H1 (cell line): ENCODE data around the gene DAPK1. TPM values are rescaled to one million over a fixed set of nuclear protein-coding genes. Genes with fewer than 3 reads are reported as not detected.

ENCODE experiments used
- CTCF ChIA-PET: fragments of 300-600 bp; sonication (Branson Sonifier 250); formaldehyde crosslinking; loops from one replicate; lab custom pipeline; 2021; ENCODE audit not compliant: partially characterized antibody; lab: Charles Lee
- POLR2A ChIA-PET: fragments of 300-600 bp; sonication (Branson Sonifier 250); formaldehyde crosslinking; loops from one replicate; lab custom pipeline; 2021; ENCODE audit warnings: inconsistent platforms; ENCODE audit not compliant: partially characterized antibody; lab: Charles Lee
- DNase-seq, 2 experiments: peaks; one replicate each; pipeline versions ENCODE4 v3.0.0 to v3.0.0-alpha.2; 2010 to 2022; ENCODE audit warnings: low spot score in 2 of 2, low read depth in 1 of 2, mixed read lengths in 1 of 2
- FAIRE-seq: peaks from 2 replicates; lab custom pipeline; 2011; peaks lifted over from hg19 to GRCh38; lab: Jason Lieb, UNC
- H2AFZ ChIP-seq: 2 replicates; pipeline ENCODE4 v1.8.1; 2012; ENCODE audit warnings: low read length, inconsistent platforms
- H2AK5ac ChIP-seq: 2 replicates; pipeline ENCODE4 v1.6.1; 2013; ENCODE audit warnings: low read depth, low read length
- H2BK120ac ChIP-seq: replicated peaks from 2 replicates; pipeline ENCODE3; 2013; ENCODE audit warnings: low read depth, low read length, inconsistent platforms
- H2BK12ac ChIP-seq: 2 replicates; pipeline ENCODE4 v1.6.1; 2013; ENCODE audit warnings: low read depth, low read length
- H2BK15ac ChIP-seq: 2 replicates; pipeline ENCODE4 v1.6.1; 2013; ENCODE audit warnings: low read length
- H2BK20ac ChIP-seq: 2 replicates; pipeline ENCODE4 v1.6.1; 2013; ENCODE audit warnings: low read length
- H2BK5ac ChIP-seq: 2 replicates; pipeline ENCODE4 v1.6.1; 2013; ENCODE audit warnings: low read depth, low read length
- H3K14ac ChIP-seq: 2 replicates; pipeline ENCODE4 v1.6.1; 2013; ENCODE audit warnings: inconsistent platforms; ENCODE audit not compliant: insufficient read length
- H3K18ac ChIP-seq: 2 replicates; pipeline ENCODE4 v1.6.1; 2013; ENCODE audit warnings: low read length; ENCODE audit errors: extremely low read depth
- H3K23ac ChIP-seq: 2 replicates; pipeline ENCODE4 v1.6.1; 2013; ENCODE audit warnings: inconsistent platforms; ENCODE audit not compliant: insufficient read length
- H3K23me2 ChIP-seq: 2 replicates; pipeline ENCODE4 v1.6.1; 2013; ENCODE audit warnings: low read depth, low read length
- H3K27ac ChIP-seq: 2 replicates; pipeline ENCODE4 v1.6.1; 2011; ENCODE audit warnings: low read depth, low read length, inconsistent platforms
- H3K27me3 ChIP-seq, 4 experiments: replicated peaks in 1 of 4; 1 replicate in 1 of 4; 2 replicates in 3 of 4; pipeline versions ENCODE4 v1.6.1 to v1.8.1; 2011 to 2013; ENCODE audit warnings: low read length in 3 of 4, mild to moderate bottlenecking in 3 of 4, inconsistent platforms in 2 of 4, mixed read lengths in 2 of 4, moderate library complexity in 1 of 4; ENCODE audit not compliant: control insufficient read depth in 3 of 4, insufficient read depth in 3 of 4; ENCODE audit errors: extremely low read depth in 1 of 4
- H3K36me3 ChIP-seq, 4 experiments: 2 replicates each; pipeline versions ENCODE4 v1.6.1 to v1.8.1; 2011 to 2013; ENCODE audit warnings: mild to moderate bottlenecking in 4 of 4, low read length in 3 of 4, moderate library complexity in 2 of 4, control low read depth in 1 of 4, inconsistent platforms in 1 of 4; ENCODE audit not compliant: insufficient read depth in 4 of 4, control insufficient read depth in 2 of 4
- H3K4ac ChIP-seq: replicated peaks from 2 replicates; pipeline ENCODE3; 2013; ENCODE audit warnings: low read length, low read depth, mixed read lengths, inconsistent platforms; ENCODE audit not compliant: insufficient read length
- H3K4me1 ChIP-seq, 4 experiments: replicated peaks in 1 of 4; 1 replicate in 1 of 4; 2 replicates in 3 of 4; pipeline versions ENCODE4 v1.6.1 to v1.8.1; 2011 to 2013; ENCODE audit warnings: low read length in 3 of 4, inconsistent platforms in 2 of 4, mixed read lengths in 1 of 4; ENCODE audit not compliant: insufficient read depth in 4 of 4, control insufficient read depth in 3 of 4
- H3K4me2 ChIP-seq, 2 experiments: 2 replicates each; pipeline versions ENCODE4 v1.6.1 to v1.8.1; 2011 to 2013; ENCODE audit warnings: low read depth in 2 of 2, low read length in 2 of 2, control low read depth in 1 of 2, inconsistent platforms in 1 of 2, mild to moderate bottlenecking in 1 of 2; ENCODE audit not compliant: insufficient read depth in 1 of 2
- H3K4me3 ChIP-seq, 4 experiments: fragments of 200-600, 300-600 bp in 1 of 4; sonication (generic), shearing (Covaris generic), sonication (Bioruptor Twin) in 1 of 4; 2 replicates each; pipeline versions ENCODE4 v1.5.1 to v1.8.1; 2011 to 2016; ENCODE audit warnings: low read length in 4 of 4, low read depth in 3 of 4, control low read depth in 2 of 4, inconsistent platforms in 2 of 4, mild to moderate bottlenecking in 2 of 4, mixed read lengths in 1 of 4, moderate library complexity in 1 of 4; ENCODE audit not compliant: insufficient read depth in 2 of 4; ENCODE audit errors: extremely low read depth in 1 of 4
- H3K56ac ChIP-seq: replicated peaks from 2 replicates; pipeline ENCODE3; 2013; ENCODE audit warnings: low read depth, mild to moderate bottlenecking, mixed read lengths, low read length, inconsistent platforms; ENCODE audit not compliant: insufficient read length
- H3K79me1 ChIP-seq: 2 replicates; pipeline ENCODE4 v1.6.1; 2013; ENCODE audit warnings: low read depth, low read length, control low read depth
- H3K79me2 ChIP-seq, 2 experiments: 2 replicates each; pipeline versions ENCODE4 v1.6.1 to v1.8.1; 2012 to 2013; ENCODE audit warnings: low read length in 2 of 2, mild to moderate bottlenecking in 2 of 2, inconsistent platforms in 1 of 2; ENCODE audit not compliant: insufficient read depth in 2 of 2, control insufficient read depth in 1 of 2
- H3K9ac ChIP-seq, 4 experiments: replicated peaks in 1 of 4; 1 replicate in 1 of 4; 2 replicates in 3 of 4; pipeline versions ENCODE4 v1.6.1 to v1.8.1; 2011 to 2013; ENCODE audit warnings: low read depth in 3 of 4, low read length in 3 of 4, control low read depth in 2 of 4, mild to moderate bottlenecking in 2 of 4, moderate library complexity in 2 of 4, inconsistent platforms in 1 of 4; ENCODE audit errors: extremely low read depth in 1 of 4
- H3K9me3 ChIP-seq, 2 experiments: 2 replicates each; pipeline versions ENCODE4 v1.6.1 to v1.8.1; 2012 to 2013; ENCODE audit warnings: mild to moderate bottlenecking in 2 of 2, moderate library complexity in 2 of 2, control low read depth in 1 of 2, inconsistent platforms in 1 of 2, low read depth in 1 of 2, low read length in 1 of 2, mixed read lengths in 1 of 2; ENCODE audit not compliant: insufficient read depth in 2 of 2
- H4K20me1 ChIP-seq, 2 experiments: replicated peaks in 1 of 2; 2 replicates each; pipeline versions ENCODE3 to v1.8.1; 2011 to 2013; ENCODE audit warnings: inconsistent platforms in 2 of 2, low read length in 2 of 2, mild to moderate bottlenecking in 1 of 2; ENCODE audit not compliant: insufficient read depth in 2 of 2, control insufficient read depth in 1 of 2
- H4K5ac ChIP-seq: 2 replicates; pipeline ENCODE4 v1.6.1; 2013; ENCODE audit warnings: low read length, low read depth, mixed read lengths, inconsistent platforms; ENCODE audit not compliant: insufficient read length
- H4K8ac ChIP-seq: 2 replicates; pipeline ENCODE4 v1.8.0; 2013; ENCODE audit warnings: mild to moderate bottlenecking, moderate library complexity, low read length, inconsistent platforms; ENCODE audit not compliant: insufficient read depth; ENCODE audit errors: extremely low read depth
- H4K91ac ChIP-seq: replicated peaks from 2 replicates; pipeline ENCODE3; 2013; ENCODE audit warnings: low read length, mixed read lengths, inconsistent platforms; ENCODE audit not compliant: insufficient read length
- WGBS, 2 experiments: shearing (Covaris generic) in 1 of 2; methylation state at CpG; one replicate each; pipeline versions ENCODE4 v1.1.6 to v1.1.7; 2013 to 2015; ENCODE audit warnings: low lambda C conversion rate in 2 of 2, mixed read lengths in 2 of 2, inconsistent platforms in 1 of 2, low coverage in 1 of 2, missing lambda C conversion rate in 1 of 2; ENCODE audit not compliant: insufficient replicate concordance in 2 of 2, insufficient coverage in 1 of 2, insufficient read length in 1 of 2; ENCODE audit errors: extremely low coverage in 1 of 2, missing lambda C conversion rate in 1 of 2; 5-methylcytosine and 5-hydroxymethylcytosine counted together
- polyA plus RNA-seq, 7 experiments: library from polyadenylated mRNA; depleted of rRNA in 3 of 7; stranded (reverse) in 5 of 7; unstranded in 2 of 7; fragments of >200 nt in 5 of 7; fragments of 200-250 nt in 2 of 7; gene quantifications; 1 replicate in 5 of 7; 2 replicates in 1 of 7; 4 replicates in 1 of 7; pipeline versions ENCODE4 v1.2.1 to v1.2.3, GENCODE V29; 2011 to 2013; ENCODE audit warnings: missing spikeins in 2 of 7, mixed read lengths in 2 of 7
- total RNA-seq: library from RNA; stranded (reverse); fragmentation: NEBNext Ultra II Directional; extraction: Animal tissue kit (Norgen Biotek cat#: 25700); gene quantifications from 2 replicates; pipeline ENCODE4 v1.2.1, GENCODE V29; 2021

DAPK1 gene
- total and polyA plus RNA-seq, 2 of the 8 experiments (the other 6 are each of a cell fraction or from before 2014, with no cell fraction given): 62.4 to 131 TPM

DNA sequence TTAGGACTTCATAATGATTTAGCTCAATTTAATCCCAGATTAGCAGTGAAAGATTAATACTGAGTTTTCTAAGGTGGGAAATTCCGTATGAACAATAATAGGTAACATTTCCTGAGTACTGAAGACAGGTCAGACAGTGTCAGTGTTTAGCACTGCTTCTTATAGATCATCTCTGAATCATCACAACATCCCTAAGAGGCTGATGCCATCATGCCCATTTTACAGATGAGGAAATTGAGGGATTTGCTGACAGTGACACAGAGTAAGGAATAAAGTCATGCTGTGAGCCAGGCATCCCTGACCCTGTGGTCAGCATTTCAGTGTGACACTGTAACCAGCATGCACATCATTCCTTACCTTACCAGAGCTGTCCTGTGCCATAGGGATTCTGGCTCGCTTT, 44.5 kb downstream of the DAPK1 start:
- Histone ChIP-seq H2AFZ (no peak overlapping the region), H3K23me2 (peaks cover 2% of the 10 kb centered on the region; the same call in 1 of the 2 replicates), H2BK5ac (no peak overlapping the region), H3K4ac (no peak overlapping the region), H2BK15ac (no peak overlapping the region), H3K27ac (no peak overlapping the region), H3K27me3 (no peaks in the 10 kb centered on the region), H3K14ac (no peak overlapping the region), H4K8ac (no peak overlapping the region), H3K9ac (no peak overlapping the region), H3K79me1 (peaks cover 10% of the 10 kb centered on the region), H3K79me2 (peaks cover 3 to 60% of the 10 kb centered on the region in 2 experiments), H3K9me3 (no peaks in the 10 kb centered on the region), H3K4me2 (no peak overlapping the region), H3K4me1 (peaks cover 2 to 6% (median 5%) of the 10 kb centered on the region in 4 experiments; a peak in 6 of 7 replicates), H4K5ac (no peak overlapping the region), H3K36me3 (peaks cover 0 to 9% (median 1%) of the 10 kb centered on the region in 4 experiments; a peak in 1 of 8 replicates), H3K56ac (no peak overlapping the region), H3K23ac (no peak overlapping the region), H2BK12ac (no peak overlapping the region), H2BK20ac (no peak overlapping the region), H4K91ac (no peak overlapping the region), H2AK5ac (no peak overlapping the region), H4K20me1 (peaks cover 5 to 8% of the 10 kb centered on the region in 2 experiments), H2BK120ac (no peak overlapping the region), H3K4me3 (no peak overlapping the region), H3K18ac (no peak overlapping the region)
- FAIRE-seq: no peak
- CTCF ChIA-PET: interaction anchor here (0.7 kb wide), 2 partner anchors 42 to 140 kb away, joined by 3 read pairs; no protein-coding TSS in a partner anchor
- 42% methylated on average over 2 of the region's 2 CpGs; no CpG with 5 or more reads in 1 of the 2 experiments for WGBS, 2 experiments
- POLR2A ChIA-PET: interaction anchor here (1.3 kb wide), 1 partner anchor 15 kb away, joined by 5 read pairs; no protein-coding TSS in a partner anchor
- no peak for DNase-seq
